ENCODE measurements around the gene MAP7D3. TPM values are rescaled to one million over a fixed set of nuclear protein-coding genes. Genes with fewer than 3 reads are reported as not detected.

Gene MAP7D3
- polyA plus RNA-seq, 3 donors: 1.8 to 3.4 (median 2.9) TPM

GRCh38 chrX:136221851-136222513 is 29.2 kb downstream of the MAP7D3 start:
- peaks cover 52 to 88% of the 10 kb centered on the region in 2 donors for H3K36me3 ChIP-seq (replicated peaks in 1 of 2; ENCODE audit: control insufficient read depth in 1 of 2, insufficient read depth in 2 of 2, low read length in 2 of 2)
- H3K79me2 ChIP-seq (ENCODE audit: insufficient read depth, low read length): no peaks in the 10 kb centered on the region
- intact Hi-C loops (cut with micrococcal nuclease): no loop called here
- no peak overlapping the region for H2AFZ ChIP-seq (ENCODE audit: insufficient read depth, low read depth, low read length, poor library complexity, severe bottlenecking)
- H3K9me3 Mint-ChIP-seq: no peaks in the 10 kb centered on the region
- no peaks in the 10 kb centered on the region for H3K27me3 ChIP-seq (ENCODE audit: control insufficient read depth in 2 of 2, insufficient read depth in 2 of 2, low read length in 2 of 2)
- H3K9ac ChIP-seq (ENCODE audit: insufficient read depth, low read length, poor library complexity, severe bottlenecking): no peak overlapping the region
- no peak overlapping the region for H3K4me3 ChIP-seq (replicated peaks in 1 of 3; ENCODE audit: low read depth in 2 of 3, low read length in 3 of 3)
- no peaks in the 10 kb centered on the region for H3K4me1 ChIP-seq (ENCODE audit: control insufficient read depth in 1 of 2, insufficient read depth in 2 of 2, low read length in 2 of 2)
- H4K20me1 ChIP-seq (ENCODE audit: insufficient read depth, low read length): no peaks in the 10 kb centered on the region
- peak overlapping the region in 2 of 7 donors; percentile 10 to 56 for H3K27ac Mint-ChIP-seq
- H3K9me3 ChIP-seq (replicated peaks in 1 of 2; ENCODE audit: control insufficient read depth in 1 of 2, insufficient read depth in 1 of 2, low read length in 2 of 2): no peaks in the 10 kb centered on the region
- H3K4me3 Mint-ChIP-seq: no peak overlapping the region
- peaks cover 59 to 64% of the 10 kb centered on the region in 2 donors for H3K36me3 Mint-ChIP-seq
- no peaks in the 10 kb centered on the region for H3K4me1 Mint-ChIP-seq
- no peak for DNase-seq
- H3K4me2 ChIP-seq (replicated peaks; ENCODE audit: extremely low read depth, low read length, poor library complexity, severe bottlenecking): no peak overlapping the region
- no CpG with 5 or more reads among the region's 3 CpGs for WGBS (ENCODE audit: insufficient coverage)
- TF ChIP-seq, protein P1, sequence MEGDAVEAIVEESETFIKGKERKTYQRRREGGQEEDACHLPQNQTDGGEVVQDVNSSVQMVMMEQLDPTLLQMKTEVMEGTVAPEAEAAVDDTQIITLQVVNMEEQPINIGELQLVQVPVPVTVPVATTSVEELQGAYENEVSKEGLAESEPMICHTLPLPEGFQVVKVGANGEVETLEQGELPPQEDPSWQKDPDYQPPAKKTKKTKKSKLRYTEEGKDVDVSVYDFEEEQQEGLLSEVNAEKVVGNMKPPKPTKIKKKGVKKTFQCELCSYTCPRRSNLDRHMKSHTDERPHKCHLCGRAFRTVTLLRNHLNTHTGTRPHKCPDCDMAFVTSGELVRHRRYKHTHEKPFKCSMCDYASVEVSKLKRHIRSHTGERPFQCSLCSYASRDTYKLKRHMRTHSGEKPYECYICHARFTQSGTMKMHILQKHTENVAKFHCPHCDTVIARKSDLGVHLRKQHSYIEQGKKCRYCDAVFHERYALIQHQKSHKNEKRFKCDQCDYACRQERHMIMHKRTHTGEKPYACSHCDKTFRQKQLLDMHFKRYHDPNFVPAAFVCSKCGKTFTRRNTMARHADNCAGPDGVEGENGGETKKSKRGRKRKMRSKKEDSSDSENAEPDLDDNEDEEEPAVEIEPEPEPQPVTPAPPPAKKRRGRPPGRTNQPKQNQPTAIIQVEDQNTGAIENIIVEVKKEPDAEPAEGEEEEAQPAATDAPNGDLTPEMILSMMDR (IDR thresholded peaks at IDR 0.05): no peak
- no peak overlapping the region for H3K27ac ChIP-seq (ENCODE audit: low read depth in 1 of 2, low read length in 2 of 2)
- peaks cover 0 to 5% (median 0%) of the 10 kb centered on the region in 3 donors for H3K27me3 Mint-ChIP-seq (ENCODE audit: low read depth in 3 of 3)

DNA sequence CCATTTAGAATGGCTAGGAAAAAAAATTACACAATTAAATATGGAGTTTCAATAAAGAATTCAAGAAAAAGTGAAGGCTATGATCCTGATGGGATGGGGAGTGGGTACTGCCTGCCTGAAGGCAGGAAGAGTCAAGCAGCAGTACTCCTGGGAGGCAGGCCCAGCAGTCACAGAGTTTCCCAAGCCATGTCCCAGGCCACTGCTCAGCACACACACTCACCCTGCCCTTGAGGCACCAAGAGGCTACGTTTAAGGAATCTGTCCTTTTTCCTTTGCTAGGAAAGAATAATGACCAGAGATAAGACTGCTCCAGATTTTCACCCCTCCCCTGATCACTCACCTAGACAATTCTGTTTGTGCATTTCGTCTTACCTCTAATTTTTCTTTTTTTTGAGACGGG is 30.2 kb downstream of the MAP7D3 start:
- Mint-ChIP-seq H3K27me3 (ENCODE audit: low read depth in 3 of 3) (peaks cover 0 to 5% (median 0%) of the 10 kb centered on the region in 3 donors), H3K4me1 (no peaks in the 10 kb centered on the region), H3K4me3 (no peak overlapping the region), H3K36me3 (peaks cover 54 to 59% of the 10 kb centered on the region in 2 donors), H3K27ac (peak overlapping the region in 2 of 7 donors; percentile 1 to 4), H3K9me3 (peaks cover 0 to 3% (median 0%) of the 10 kb centered on the region in 7 donors)
- Histone ChIP-seq H4K20me1 (ENCODE audit: insufficient read depth, low read length) (no peaks in the 10 kb centered on the region), H3K4me3 (replicated peaks in 1 of 3; ENCODE audit: low read depth in 2 of 3, low read length in 3 of 3) (no peak overlapping the region), H3K79me2 (ENCODE audit: insufficient read depth, low read length) (no peaks in the 10 kb centered on the region), H3K4me1 (ENCODE audit: control insufficient read depth in 1 of 2, insufficient read depth in 2 of 2, low read length in 2 of 2) (no peaks in the 10 kb centered on the region), H3K27me3 (ENCODE audit: control insufficient read depth in 2 of 2, insufficient read depth in 2 of 2, low read length in 2 of 2) (no peaks in the 10 kb centered on the region), H3K4me2 (replicated peaks; ENCODE audit: extremely low read depth, low read length, poor library complexity, severe bottlenecking) (no peak overlapping the region), H3K9ac (ENCODE audit: insufficient read depth, low read length, poor library complexity, severe bottlenecking) (no peak overlapping the region), H3K36me3 (replicated peaks in 1 of 2; ENCODE audit: control insufficient read depth in 1 of 2, insufficient read depth in 2 of 2, low read length in 2 of 2) (peaks cover 47 to 84% of the 10 kb centered on the region in 2 donors), H2AFZ (ENCODE audit: insufficient read depth, low read depth, low read length, poor library complexity, severe bottlenecking) (no peak overlapping the region), H3K9me3 (replicated peaks in 1 of 2; ENCODE audit: control insufficient read depth in 1 of 2, insufficient read depth in 1 of 2, low read length in 2 of 2) (no peaks in the 10 kb centered on the region), H3K27ac (ENCODE audit: low read depth in 1 of 2, low read length in 2 of 2) (no peak overlapping the region)
- no peak for DNase-seq
- WGBS (ENCODE audit: insufficient coverage): no CpG with 5 or more reads among the region's 3 CpGs
- intact Hi-C loops (cut with micrococcal nuclease): no loop called here
- TF ChIP-seq, protein P1 (IDR thresholded peaks at IDR 0.05): no peak
